ENCODE measurements around the gene KDM1A. TPM values are rescaled to one million over a fixed set of nuclear protein-coding genes. Genes with fewer than 3 reads are reported as not detected.
A peak's percentile ranks its signal among the peaks of the same experiment; 100 is the strongest.
"Not testable (repeated sequence)": the region's sequence is repeated elsewhere in the genome, so short reads cannot be mapped to it uniquely, and the experiment has no call there.

KDM1A gene
- total RNA-seq, 2 donors from 2014 or later, result 39.3 to 50.9 TPM

- intact Hi-C loops (cut with DNase I, micrococcal nuclease); DNase-seq; ATAC-seq: not testable (repeated sequence)
These were observed 14.5 kb upstream of the KDM1A start for GRCh38 chr1:23004769-23005168.

- intact Hi-C loops (cut with DNase I, micrococcal nuclease), result no loop called here
These were observed 12.2 kb upstream of the KDM1A start for GRCh38 chr1:23007106-23007505.

GRCh38 chr1:23008901-23009300 lies 10.4 kb upstream of the KDM1A start:
- intact Hi-C loops (cut with DNase I, micrococcal nuclease), result no loop called here
- ATAC-seq, result no peak
- DNase-seq, result no peak

More at GRCh38 chr1:23007106-23007505, 12.2 kb upstream of the KDM1A start:
- DNase-seq, result no peak
- no peak for ATAC-seq

- intact Hi-C loops (cut with DNase I, micrococcal nuclease); DNase-seq; ATAC-seq: not testable (repeated sequence)
These were observed 9.2 kb upstream of the KDM1A start for GRCh38 chr1:23010025-23010424.

GRCh38 chr1:23013657-23014056 lies 5.6 kb upstream of the KDM1A start:
- no peak for ATAC-seq
- DNase-seq, result no peak
- intact Hi-C loops (cut with DNase I, micrococcal nuclease), result no loop called here

- peak; percentile 4 for ATAC-seq
- no peak for DNase-seq
- intact Hi-C loops (cut with DNase I, micrococcal nuclease), result no loop called here
These were observed 591 bp upstream of the KDM1A start for GRCh38 chr1:23018661-23019093.

- DNase-seq (peak; percentile 30 to 47), ATAC-seq (peak; percentile 25)
- intact Hi-C loops (cut with DNase I, micrococcal nuclease), result no loop called here
These were observed 776 bp downstream of the KDM1A start for GRCh38 chr1:23019863-23020625.

GRCh38 chr1:23020706-23021405 lies 1.6 kb downstream of the KDM1A start:
- ATAC-seq (no peak), DNase-seq (no peak)
- intact Hi-C loops (cut with DNase I, micrococcal nuclease), result no loop called here

- intact Hi-C loops (cut with DNase I, micrococcal nuclease), result no loop called here
- ATAC-seq (no peak), DNase-seq (no peak)
These were observed 2.6 kb downstream of the KDM1A start for GRCh38 chr1:23021834-23022233.

- DNase-seq (no peak), ATAC-seq (no peak)
- intact Hi-C loops (cut with DNase I, micrococcal nuclease), result no loop called here
These were observed 4.0 kb downstream of the KDM1A start for GRCh38 chr1:23023174-23023845.

GRCh38 chr1:23026568-23026967 lies 7.3 kb downstream of the KDM1A start:
- ATAC-seq, result peak; percentile 28
- intact Hi-C loops (cut with DNase I, micrococcal nuclease), result no loop called here
- no peak for DNase-seq

GRCh38 chr1:23027352-23027907 lies 8.2 kb downstream of the KDM1A start:
- DNase-seq (no peak), ATAC-seq (no peak)
- intact Hi-C loops (cut with DNase I, micrococcal nuclease), result no loop called here

GRCh38 chr1:23029337-23029736 lies 10.1 kb downstream of the KDM1A start:
- intact Hi-C loops (cut with DNase I, micrococcal nuclease), result no loop called here
- DNase-seq, result no peak
- ATAC-seq, result no peak

GRCh38 chr1:23035823-23036452 lies 16.7 kb downstream of the KDM1A start:
- ATAC-seq, result no peak
- DNase-seq, result no peak
- intact Hi-C loops (cut with DNase I, micrococcal nuclease), result no loop called here

GRCh38 chr1:23037081-23037740 lies 17.9 kb downstream of the KDM1A start:
- ATAC-seq (no peak), DNase-seq (no peak)
- intact Hi-C loops (cut with DNase I, micrococcal nuclease), result no loop called here

- intact Hi-C loops (cut with DNase I, micrococcal nuclease), result no loop called here
- no peak for ATAC-seq
- DNase-seq, result no peak
These were observed 20.1 kb downstream of the KDM1A start for GRCh38 chr1:23039308-23039826.

- DNase-seq (no peak), ATAC-seq (no peak)
- intact Hi-C loops (cut with DNase I, micrococcal nuclease), result no loop called here
These were observed 21.2 kb downstream of the KDM1A start for GRCh38 chr1:23040509-23040908.

- no peak for ATAC-seq
- no peak for DNase-seq
These were observed 24.8 kb downstream of the KDM1A start for GRCh38 chr1:23044035-23044434.

More at GRCh38 chr1:23044035-23044434, 24.8 kb downstream of the KDM1A start:
- intact Hi-C loops (cut with DNase I, micrococcal nuclease), result no loop called here
